Osteoblast (primary cell): ENCODE results near the gene MRGPRG. TPM values are rescaled to one million over a fixed set of nuclear protein-coding genes. Genes with fewer than 3 reads are reported as not detected.

Experiments used
- DNase-seq: peaks from one replicate; pipeline ENCODE4 v3.0.0; 2011; ENCODE audit warnings: low spot score, mixed read lengths; ENCODE audit not compliant: insufficient read length; ENCODE audit errors: missing footprints
- H2AFZ ChIP-seq: 2 replicates; pipeline ENCODE4 v1.6.0; 2011; ENCODE audit warnings: mild to moderate bottlenecking, low read length
- H3K27ac ChIP-seq: 2 replicates; pipeline ENCODE4 v1.5.1; 2011; ENCODE audit warnings: mild to moderate bottlenecking, low read depth, low read length, moderate library complexity
- H3K27me3 ChIP-seq: 2 replicates; pipeline ENCODE4 v1.6.0; 2012; ENCODE audit warnings: mild to moderate bottlenecking, control low read depth, inconsistent platforms, low read length, moderate library complexity; ENCODE audit not compliant: insufficient read depth
- H3K36me3 ChIP-seq: 2 replicates; pipeline ENCODE4 v1.5.1; 2011; ENCODE audit warnings: mild to moderate bottlenecking, low read length, control low read depth, moderate library complexity; ENCODE audit not compliant: insufficient read depth
- H3K4me1 ChIP-seq: 2 replicates; pipeline ENCODE4 v1.5.1; 2011; ENCODE audit warnings: mild to moderate bottlenecking, low read length, control low read depth, moderate library complexity; ENCODE audit not compliant: insufficient read depth
- H3K4me2 ChIP-seq: 2 replicates; pipeline ENCODE4 v1.6.0; 2011; ENCODE audit warnings: mild to moderate bottlenecking, low read length; ENCODE audit not compliant: insufficient read depth
- H3K4me3 ChIP-seq: fragments of 200-600 bp; sonication (generic); 3 replicates; pipeline ENCODE4 v1.5.1; 2012; ENCODE audit warnings: mild to moderate bottlenecking, low read length, inconsistent platforms; ENCODE audit not compliant: insufficient read depth
- H3K79me2 ChIP-seq: 2 replicates; pipeline ENCODE4 v1.6.0; 2012; ENCODE audit warnings: mild to moderate bottlenecking, low read length, control low read depth, inconsistent platforms; ENCODE audit not compliant: insufficient read depth
- H3K9me3 ChIP-seq: 2 replicates; pipeline ENCODE4 v1.5.1; 2011; ENCODE audit warnings: low read depth, low read length, control low read depth
- H4K20me1 ChIP-seq: 2 replicates; pipeline ENCODE4 v1.6.0; 2012; ENCODE audit warnings: mild to moderate bottlenecking, low read length, control low read depth; ENCODE audit not compliant: insufficient read depth
- CTCF ChIP-seq: IDR thresholded peaks from 2 replicates; pipeline ENCODE4 v1.5.1; 2011; ENCODE audit warnings: mild to moderate bottlenecking, low read depth, low read length, moderate library complexity; ENCODE audit errors: extremely low read depth
- total RNA-seq: library from RNA; depleted of rRNA; stranded (reverse); fragments of >200 nt; gene quantifications from 2 replicates; pipeline ENCODE4 v1.2.3, GENCODE V29; 2012

MRGPRG gene
- total RNA-seq, 1 donor, result not detected

GRCh38 chr11:3173795-3174194 lies 44.8 kb downstream of the MRGPRG start:
- Histone ChIP-seq H3K27me3 (no peaks in the 10 kb centered on the region), H3K4me2 (no peak overlapping the region), H3K27ac (no peak overlapping the region), H4K20me1 (no peaks in the 10 kb centered on the region), H3K4me1 (peaks cover 25% of the 10 kb centered on the region), H3K79me2 (no peaks in the 10 kb centered on the region), H2AFZ (no peak overlapping the region), H3K4me3 (no peak overlapping the region), H3K9me3 (peaks cover 6% of the 10 kb centered on the region), H3K36me3 (no peaks in the 10 kb centered on the region)
- TF ChIP-seq CTCF, result no peak
- DNase-seq, result no peak

DNA sequence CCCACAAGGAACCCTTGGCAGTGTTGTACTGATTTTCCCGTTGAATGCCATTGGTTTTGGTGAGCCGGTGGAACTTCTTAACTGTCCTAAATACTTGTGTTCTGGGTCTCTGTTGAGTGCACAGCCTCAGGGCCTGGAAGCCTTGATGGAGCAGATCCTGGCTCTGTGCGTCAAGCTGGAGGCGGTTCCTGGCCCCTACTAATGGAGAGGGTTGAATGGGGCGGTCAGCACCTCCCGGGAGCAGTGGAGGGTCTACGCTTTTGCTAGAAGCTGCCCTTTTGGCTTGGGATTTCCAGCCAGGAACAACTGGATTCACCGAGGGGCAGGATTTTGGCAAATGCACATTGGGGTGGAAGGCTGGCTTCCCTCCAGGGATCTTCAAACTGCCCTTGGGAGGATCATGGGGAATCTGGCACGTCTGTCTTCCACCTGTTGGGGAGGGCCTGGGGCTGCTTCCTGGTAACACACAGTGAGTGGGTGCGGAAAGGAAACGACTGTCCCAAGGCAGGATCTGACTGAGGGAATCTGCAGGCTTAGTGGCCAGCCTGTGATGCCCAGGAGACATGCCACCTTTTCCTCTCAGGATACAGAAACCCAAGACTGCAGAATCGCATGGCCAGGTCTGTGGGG lies 46.6 kb downstream of the MRGPRG start:
- Histone ChIP-seq H3K79me2 (no peaks in the 10 kb centered on the region), H4K20me1 (no peaks in the 10 kb centered on the region), H3K9me3 (peaks cover 6% of the 10 kb centered on the region), H3K4me3 (no peak overlapping the region), H3K4me2 (no peak overlapping the region), H3K4me1 (peaks cover 15% of the 10 kb centered on the region), H3K36me3 (no peaks in the 10 kb centered on the region), H3K27me3 (no peaks in the 10 kb centered on the region), H3K27ac (no peak overlapping the region), H2AFZ (no peak overlapping the region)
- DNase-seq, result peak; percentile 55
- no peak for TF ChIP-seq CTCF

GRCh38 chr11:3170756-3171650 lies 47.6 kb downstream of the MRGPRG start:
- H3K9me3 ChIP-seq, result peaks cover 1% of the 10 kb centered on the region
- H3K4me2 ChIP-seq, result no peak overlapping the region
- TF ChIP-seq CTCF, result no peak

More at GRCh38 chr11:3170756-3171650, 47.6 kb downstream of the MRGPRG start:
- no peaks in the 10 kb centered on the region for H3K79me2 ChIP-seq
- H2AFZ ChIP-seq, result no peak overlapping the region
- no peak overlapping the region for H3K27ac ChIP-seq
- no peak overlapping the region for H3K4me3 ChIP-seq
- DNase-seq, result peak; percentile 47
- H3K27me3 ChIP-seq, result no peaks in the 10 kb centered on the region
- H3K4me1 ChIP-seq, result peaks cover 15% of the 10 kb centered on the region
- H4K20me1 ChIP-seq, result no peaks in the 10 kb centered on the region
- H3K36me3 ChIP-seq, result no peaks in the 10 kb centered on the region
